Peyer's patch (tissue), 4 donors: Measurements from ENCODE around the gene RPS4Y1.

Experiments used
- POLR2A ChIP-seq, 2 donors: fragments of 450-650 bp; IDR thresholded peaks; one replicate each; pipeline ENCODE4 v1.5.1; 2017; ENCODE audit warnings: antibody characterized with exemption in 2 of 2, mild to moderate bottlenecking in 2 of 2, moderate library complexity in 2 of 2
- TF ChIP-seq, protein P1 (sequence below), 6 experiments: fragments of 450-650 bp in 4 of 6; fragments of 200-600 bp in 2 of 6; sonication (generic) in 1 of 6; IDR thresholded peaks; one replicate each; pipeline ENCODE4 v1.5.1; 2017 to 2019; ENCODE audit warnings: antibody characterized with exemption in 6 of 6, mild to moderate bottlenecking in 3 of 6, moderate library complexity in 1 of 6

DNA sequence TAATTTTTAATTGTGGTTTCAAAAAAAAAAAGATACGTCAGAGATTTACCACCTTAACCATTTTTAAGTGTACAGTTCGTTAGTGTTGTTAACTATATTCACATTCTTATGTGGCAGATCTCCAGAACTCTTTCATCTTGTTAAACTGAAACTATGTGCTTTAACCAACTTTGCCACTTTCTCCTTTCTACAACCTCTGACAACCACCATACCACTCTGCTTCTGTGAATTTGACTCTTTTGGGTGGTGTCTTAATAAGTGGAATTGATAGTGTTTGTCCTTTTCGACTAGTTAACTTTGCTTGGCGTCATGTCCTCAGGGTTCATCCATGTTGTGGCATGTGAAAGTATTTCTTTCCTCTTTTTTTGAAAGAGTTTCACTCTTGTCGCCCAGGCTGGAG lies 15.7 kb downstream of the RPS4Y1 start:
- TF ChIP-seq, protein P1, sequence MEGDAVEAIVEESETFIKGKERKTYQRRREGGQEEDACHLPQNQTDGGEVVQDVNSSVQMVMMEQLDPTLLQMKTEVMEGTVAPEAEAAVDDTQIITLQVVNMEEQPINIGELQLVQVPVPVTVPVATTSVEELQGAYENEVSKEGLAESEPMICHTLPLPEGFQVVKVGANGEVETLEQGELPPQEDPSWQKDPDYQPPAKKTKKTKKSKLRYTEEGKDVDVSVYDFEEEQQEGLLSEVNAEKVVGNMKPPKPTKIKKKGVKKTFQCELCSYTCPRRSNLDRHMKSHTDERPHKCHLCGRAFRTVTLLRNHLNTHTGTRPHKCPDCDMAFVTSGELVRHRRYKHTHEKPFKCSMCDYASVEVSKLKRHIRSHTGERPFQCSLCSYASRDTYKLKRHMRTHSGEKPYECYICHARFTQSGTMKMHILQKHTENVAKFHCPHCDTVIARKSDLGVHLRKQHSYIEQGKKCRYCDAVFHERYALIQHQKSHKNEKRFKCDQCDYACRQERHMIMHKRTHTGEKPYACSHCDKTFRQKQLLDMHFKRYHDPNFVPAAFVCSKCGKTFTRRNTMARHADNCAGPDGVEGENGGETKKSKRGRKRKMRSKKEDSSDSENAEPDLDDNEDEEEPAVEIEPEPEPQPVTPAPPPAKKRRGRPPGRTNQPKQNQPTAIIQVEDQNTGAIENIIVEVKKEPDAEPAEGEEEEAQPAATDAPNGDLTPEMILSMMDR (IDR thresholded peaks at IDR 0.05), result no peak
- no peak for TF ChIP-seq POLR2A (IDR thresholded peaks at IDR 0.05)
